Measurements from ENCODE around the gene RAB40C. TPM values are rescaled to one million over a fixed set of nuclear protein-coding genes. Genes with fewer than 3 reads are reported as not detected.

The RAB40C gene
- total RNA-seq, 2 experiments from 2014 or later, result 13.3 to 14.0 TPM

DNA sequence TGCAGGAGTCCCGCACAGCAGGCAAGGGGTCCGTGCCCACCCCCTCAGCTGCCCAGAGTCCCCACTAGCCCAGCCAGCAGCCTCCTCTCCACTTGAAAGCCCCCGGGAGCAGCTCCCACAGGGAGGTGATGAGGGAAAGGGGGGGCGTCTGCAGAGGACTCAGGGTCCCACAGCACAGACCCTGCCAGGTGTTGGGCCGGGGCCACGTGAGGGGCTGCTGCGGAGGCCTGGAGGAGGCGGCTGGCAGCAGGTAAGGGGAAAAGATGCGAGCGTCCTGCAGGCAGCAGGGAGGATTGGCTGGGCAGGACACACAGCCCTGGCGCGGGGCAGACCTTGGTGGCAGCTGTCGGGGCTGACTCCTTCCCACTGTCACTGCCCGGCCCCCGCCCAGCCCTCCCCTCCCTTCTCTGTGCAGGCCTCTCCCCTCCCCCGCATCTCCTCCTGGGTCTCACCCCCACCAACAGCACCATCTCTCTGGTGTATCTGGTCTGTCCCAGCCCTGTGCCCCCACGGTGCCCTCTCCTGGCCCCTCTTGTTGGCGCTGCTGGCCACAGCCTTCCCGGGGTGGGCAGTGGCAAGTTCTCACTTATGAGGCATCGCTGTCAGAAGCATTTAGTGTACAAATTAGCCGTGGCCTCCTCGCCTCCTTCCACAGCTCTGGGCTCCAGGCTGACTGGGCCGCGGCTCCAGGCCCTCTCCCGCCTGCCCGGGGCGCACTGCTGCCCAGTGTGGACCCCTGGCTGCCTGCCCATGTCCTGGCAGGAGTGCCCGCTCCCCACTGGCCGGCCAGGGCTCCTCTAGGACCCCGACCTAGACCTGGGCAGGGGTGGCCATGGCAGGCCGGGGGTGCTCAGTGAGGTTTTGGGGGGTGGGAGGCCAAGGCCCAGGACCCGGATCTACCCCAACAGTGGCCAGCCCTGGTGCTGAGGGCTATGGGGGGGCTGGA lies 34.1 kb upstream of the RAB40C start:
- peaks cover 8% of the 10 kb centered on the region for H3K27me3 Mint-ChIP-seq
- DNase-seq, result no peak
- CTCF ChIA-PET, result no interaction called here
- no peaks in the 10 kb centered on the region for H3K4me1 Mint-ChIP-seq
- no peaks in the 10 kb centered on the region for H3K36me3 Mint-ChIP-seq
- no peak overlapping the region for H3K27ac Mint-ChIP-seq
- H3K4me3 Mint-ChIP-seq, result no peak overlapping the region
- no peaks in the 10 kb centered on the region for H3K9me3 Mint-ChIP-seq (ENCODE audit: low read depth)
- no peak for ATAC-seq

DNA sequence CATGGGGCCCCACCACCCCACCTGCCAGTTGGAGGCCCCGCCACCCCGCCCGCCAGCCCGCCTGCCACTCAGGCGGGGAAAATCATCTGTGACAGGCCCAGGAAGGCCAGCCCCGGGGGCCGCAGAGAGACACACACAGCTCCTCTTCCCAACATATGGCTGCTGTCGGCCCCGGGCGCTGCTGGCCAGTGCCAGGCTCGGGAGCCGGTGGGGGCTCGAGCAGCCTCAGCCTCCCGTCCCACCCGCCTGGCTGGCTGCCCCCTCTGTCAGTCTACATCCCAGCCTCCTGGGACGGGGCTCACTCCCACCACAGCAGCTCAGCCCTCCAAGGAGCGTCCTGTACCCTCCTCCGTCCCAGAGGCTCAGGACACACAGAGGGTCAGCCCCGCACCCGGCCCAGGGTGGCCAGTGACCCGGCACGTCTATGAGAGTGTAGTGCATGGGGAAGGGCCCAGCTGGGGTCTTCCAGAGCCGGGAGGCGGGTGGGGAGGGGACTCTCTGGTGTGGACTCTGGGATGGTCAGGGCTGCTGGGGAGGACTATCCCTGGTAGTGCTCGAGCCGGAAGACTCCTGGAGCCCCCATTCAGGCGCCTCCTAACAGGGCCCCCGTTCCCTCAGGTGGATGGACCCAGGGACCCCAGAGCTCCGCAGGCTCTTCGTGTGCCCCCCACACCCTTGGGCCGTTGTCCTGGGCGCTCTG lies 33.2 kb upstream of the RAB40C start:
- DNase-seq (no peak), ATAC-seq (no peak)
- no peaks in the 10 kb centered on the region for H3K9me3 Mint-ChIP-seq (ENCODE audit: low read depth)
- no peaks in the 10 kb centered on the region for H3K4me1 Mint-ChIP-seq
- H3K36me3 Mint-ChIP-seq, result no peaks in the 10 kb centered on the region
- H3K4me3 Mint-ChIP-seq, result no peak overlapping the region
- H3K27ac Mint-ChIP-seq, result no peak overlapping the region
- H3K27me3 Mint-ChIP-seq, result peaks cover 13% of the 10 kb centered on the region
- CTCF ChIA-PET, result no interaction called here

DNA sequence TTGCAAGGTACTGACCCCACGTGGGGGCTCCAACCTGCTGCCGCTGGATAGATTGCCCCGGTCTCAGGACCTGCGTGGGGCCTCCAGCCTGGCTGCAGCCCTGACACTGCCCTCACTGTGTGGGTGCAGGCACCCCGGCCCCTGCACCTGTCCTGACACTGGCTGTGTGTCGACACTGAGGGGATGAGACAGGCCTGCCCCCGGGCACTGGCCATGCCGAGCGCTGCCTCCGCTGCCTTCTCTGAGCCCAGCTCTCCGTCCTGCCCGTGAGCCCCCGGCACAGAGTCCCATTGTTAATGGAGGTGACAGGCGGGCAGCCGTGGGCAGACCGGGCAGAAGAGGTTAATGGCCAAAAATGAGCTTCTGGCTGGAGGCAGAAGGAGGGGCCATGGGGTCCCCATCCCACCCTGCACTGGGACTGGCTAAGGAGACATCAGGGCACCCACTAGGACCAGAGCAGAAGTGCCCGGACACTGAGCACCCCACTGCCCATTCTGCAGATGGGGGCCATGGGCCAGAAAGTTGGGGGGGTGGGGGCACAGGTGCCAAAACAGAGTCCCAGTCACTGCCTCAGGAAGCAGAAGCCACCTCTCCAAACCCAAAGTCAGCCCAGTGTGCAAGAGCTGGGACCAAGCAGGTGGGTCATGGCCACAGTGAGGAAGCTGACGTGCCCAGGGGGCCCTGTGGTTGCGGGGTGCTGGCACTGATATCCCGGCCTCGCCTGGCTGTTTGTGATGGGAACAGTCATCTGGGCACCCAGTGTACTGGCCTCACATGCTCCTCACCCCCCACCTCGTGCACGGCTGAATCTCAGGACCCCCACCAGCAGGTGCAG lies 32.2 kb upstream of the RAB40C start:
- CTCF ChIA-PET, result interaction anchor here (1.3 kb wide), 1 partner anchor 13 kb away, joined by 5 read pairs; no protein-coding TSS in a partner anchor

DNA sequence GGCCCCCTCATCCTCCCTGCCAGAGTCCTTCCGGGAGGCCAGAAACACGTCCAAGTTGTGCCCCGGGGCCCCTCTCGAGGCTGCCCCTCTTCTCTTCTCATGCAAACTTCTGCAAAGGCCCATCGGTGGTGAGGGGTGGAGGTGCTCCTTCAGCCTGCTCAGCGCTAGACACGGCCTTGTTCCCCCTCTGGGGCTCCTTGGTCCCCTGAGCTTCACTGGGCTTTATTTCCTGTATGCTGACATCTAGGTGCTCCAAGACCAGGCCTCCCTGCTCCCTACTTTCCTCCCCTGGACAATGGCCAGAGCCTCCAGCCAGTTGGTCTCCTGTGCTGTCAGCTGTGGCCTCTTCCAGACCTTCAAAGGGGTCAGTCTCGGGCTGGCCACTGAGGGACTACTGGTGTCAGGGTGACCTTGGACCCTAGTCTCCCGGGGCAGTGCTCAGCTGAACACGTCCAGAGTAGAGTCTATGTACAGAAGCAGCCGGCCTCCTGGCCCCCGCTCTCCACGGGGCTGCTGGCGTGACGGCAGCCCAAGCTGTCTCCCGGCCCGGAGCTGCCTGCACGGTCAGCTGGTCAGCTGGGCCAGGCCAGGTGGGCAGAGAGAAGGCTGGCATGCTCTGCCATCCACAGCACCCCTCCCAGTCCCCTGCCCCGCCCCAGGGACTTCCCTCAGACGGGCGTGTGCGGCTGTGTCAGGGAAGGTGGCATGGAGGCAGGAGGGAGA lies 31.4 kb upstream of the RAB40C start:
- Mint-ChIP-seq H3K27ac (no peak overlapping the region), H3K4me3 (no peak overlapping the region), H3K4me1 (no peaks in the 10 kb centered on the region), H3K36me3 (no peaks in the 10 kb centered on the region), H3K9me3 (ENCODE audit: low read depth) (no peaks in the 10 kb centered on the region), H3K27me3 (peaks cover 17% of the 10 kb centered on the region)
- ATAC-seq (no peak), DNase-seq (no peak)
- CTCF ChIA-PET, result interaction anchor here (1.3 kb wide), 1 partner anchor 12 kb away, joined by 5 read pairs; no protein-coding TSS in a partner anchor

More for the DNA sequence above, 32.2 kb upstream of the RAB40C start:
- no peaks in the 10 kb centered on the region for H3K36me3 Mint-ChIP-seq
- no peak for DNase-seq
- no peaks in the 10 kb centered on the region for H3K4me1 Mint-ChIP-seq
- no peaks in the 10 kb centered on the region for H3K9me3 Mint-ChIP-seq (ENCODE audit: low read depth)
- ATAC-seq, result no peak
- H3K4me3 Mint-ChIP-seq, result no peak overlapping the region
- H3K27me3 Mint-ChIP-seq, result peaks cover 17% of the 10 kb centered on the region
- no peak overlapping the region for H3K27ac Mint-ChIP-seq

DNA sequence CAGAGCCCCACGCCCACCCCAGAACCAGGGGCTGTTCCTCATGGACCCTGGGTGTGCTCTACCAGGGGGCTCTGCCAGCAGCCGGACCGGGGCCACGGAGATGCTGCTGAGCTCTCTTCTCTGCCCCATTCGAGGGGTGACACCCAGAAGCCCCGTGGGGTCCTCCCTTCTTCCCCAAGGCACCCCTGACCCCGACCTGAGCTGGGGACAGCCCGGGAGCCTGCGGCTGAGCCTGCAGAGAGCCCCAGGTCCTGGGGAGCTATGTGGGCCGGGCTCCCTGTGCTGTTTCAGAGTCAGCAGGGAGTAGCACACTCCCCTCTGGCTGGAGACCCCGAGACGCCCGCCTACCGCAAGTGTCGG lies 30.9 kb upstream of the RAB40C start:
- Mint-ChIP-seq H3K27ac (no peak overlapping the region), H3K36me3 (no peaks in the 10 kb centered on the region), H3K4me3 (no peak overlapping the region), H3K9me3 (ENCODE audit: low read depth) (no peaks in the 10 kb centered on the region), H3K4me1 (no peaks in the 10 kb centered on the region), H3K27me3 (peaks cover 17% of the 10 kb centered on the region)
- DNase-seq (no peak), ATAC-seq (no peak)
- CTCF ChIA-PET, result interaction anchor here (1.3 kb wide), 1 partner anchor 12 kb away, joined by 5 read pairs; no protein-coding TSS in a partner anchor

DNA sequence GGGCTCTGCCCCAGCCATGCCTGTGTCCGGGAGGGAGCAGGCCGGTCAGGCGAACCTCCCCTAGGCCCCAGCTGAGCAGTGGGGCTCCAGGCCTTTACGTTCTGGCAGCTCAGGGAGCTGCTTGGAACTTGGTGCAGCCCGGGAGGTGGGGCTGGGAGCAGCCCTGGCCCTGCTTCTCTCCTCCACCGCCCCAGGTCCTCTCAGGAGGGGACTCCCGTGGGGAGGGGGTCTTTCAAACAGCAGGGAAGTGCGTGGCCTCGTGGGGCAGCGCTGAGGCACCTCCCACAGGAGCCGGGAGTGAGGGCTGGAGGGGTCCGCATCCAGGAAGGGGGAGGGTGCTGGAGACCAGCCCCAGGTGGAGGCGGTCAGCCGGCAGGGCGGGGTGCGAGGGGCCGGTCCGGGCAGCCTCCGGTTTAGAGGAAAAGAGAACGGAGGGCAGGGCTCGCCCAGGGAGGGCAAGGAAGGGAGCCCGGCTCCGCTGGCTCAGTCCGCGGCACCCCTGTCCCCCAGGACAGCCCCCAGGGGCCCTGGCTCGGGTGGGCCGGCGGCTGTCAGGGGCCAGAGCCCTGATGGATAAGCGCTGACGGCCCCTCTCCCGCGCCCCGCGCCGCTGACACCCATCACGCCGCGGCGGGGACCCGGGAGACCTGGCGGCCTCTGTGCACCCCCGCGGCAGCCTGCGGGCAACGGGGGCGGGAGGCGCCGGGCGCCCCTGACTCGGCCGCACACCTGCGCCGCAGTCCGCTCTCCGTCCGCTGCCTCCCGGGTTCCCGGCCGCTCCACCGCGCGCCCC lies 30.3 kb upstream of the RAB40C start:
- ATAC-seq, result no peak
- H3K4me3 Mint-ChIP-seq, result no peak overlapping the region
- H3K27me3 Mint-ChIP-seq, result peaks cover 17% of the 10 kb centered on the region

DNA sequence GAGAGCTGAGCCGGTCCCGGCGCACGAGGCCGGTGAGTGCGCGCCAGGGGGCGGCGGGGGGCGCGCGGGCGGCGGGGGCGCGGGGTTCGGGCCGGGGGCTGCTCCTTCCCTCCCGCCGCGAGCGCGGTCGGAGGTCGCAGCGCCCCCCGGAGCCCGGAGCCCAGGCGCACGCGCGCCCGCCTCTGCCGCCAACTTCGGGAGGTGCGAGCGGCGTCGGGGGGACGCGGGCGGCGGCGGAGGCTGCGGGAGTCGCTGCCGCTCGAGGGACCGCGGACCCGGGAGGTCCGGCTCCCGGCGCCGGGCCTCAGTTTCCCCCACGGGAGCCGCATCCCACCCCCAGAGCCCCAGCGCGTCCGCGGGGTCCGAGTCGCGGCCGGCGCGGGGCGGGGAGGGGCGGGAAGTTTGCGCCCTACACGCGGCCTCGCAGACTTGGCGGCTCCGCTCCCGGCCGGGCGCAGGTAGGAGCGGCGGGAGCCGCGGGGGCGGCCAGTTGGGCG lies 29.6 kb upstream of the RAB40C start, which contains the start of gene PRR35:
TSS of gene PRR35 (plus strand) at position 191 of the 497 bp plus-strand sequence. CDS start 2,901 bp downstream, outside the sequence.
- ATAC-seq (no peak), DNase-seq (no peak)
- Mint-ChIP-seq H3K27me3 (peaks cover 17% of the 10 kb centered on the region), H3K4me3 (no peak within 1 kb of the TSS), H3K27ac (no peak within 1 kb of the TSS), H3K9me3 (ENCODE audit: low read depth) (no peaks in the 10 kb centered on the region), H3K36me3 (no peaks in the 10 kb centered on the region), H3K4me1 (no peaks in the 10 kb centered on the region)
- CTCF ChIA-PET, result no interaction called here

More for the DNA sequence above, 30.3 kb upstream of the RAB40C start:
- H3K4me1 Mint-ChIP-seq, result no peaks in the 10 kb centered on the region
- H3K36me3 Mint-ChIP-seq, result no peaks in the 10 kb centered on the region
- no peaks in the 10 kb centered on the region for H3K9me3 Mint-ChIP-seq (ENCODE audit: low read depth)
- no peak overlapping the region for H3K27ac Mint-ChIP-seq
- CTCF ChIA-PET, result interaction anchor here (1.3 kb wide), 1 partner anchor 11 kb away, joined by 5 read pairs; no protein-coding TSS in a partner anchor
- DNase-seq, result no peak

DNA sequence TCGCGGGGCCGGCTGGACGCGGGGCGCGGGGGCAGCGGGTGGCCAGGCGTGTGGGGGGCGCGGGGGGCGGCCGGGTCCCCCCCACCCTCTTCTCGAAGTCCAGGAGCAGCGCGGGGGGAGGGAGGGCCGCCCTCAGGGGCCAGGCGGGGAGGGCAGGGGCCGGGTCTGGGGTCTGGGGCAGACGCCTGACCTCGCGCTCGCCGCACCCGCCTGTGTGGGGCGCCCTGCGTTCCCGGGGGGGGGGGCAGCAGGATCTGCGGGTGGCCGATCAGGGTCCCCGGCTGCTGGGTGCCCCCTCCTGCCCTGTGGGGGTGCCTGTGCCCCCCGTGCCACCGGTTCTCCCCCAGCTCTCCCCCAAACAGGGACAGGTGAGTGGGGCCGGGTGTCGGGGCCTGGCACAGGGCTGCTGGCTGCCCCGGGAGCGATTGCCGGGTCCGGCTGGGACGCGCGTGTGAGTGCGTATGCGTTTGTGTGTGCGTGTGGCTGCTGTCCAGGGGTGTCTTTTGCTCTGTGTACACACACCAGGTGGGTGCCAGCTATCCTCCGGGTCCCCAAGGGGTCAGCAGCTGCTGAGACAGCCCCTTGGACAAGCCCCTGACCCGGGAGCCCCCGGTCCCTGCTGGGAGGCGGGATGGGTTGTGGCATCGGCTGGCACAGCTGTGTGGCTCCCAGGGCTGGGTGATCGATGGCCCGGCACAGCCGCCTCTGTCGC lies 29.0 kb upstream of the RAB40C start:
- Mint-ChIP-seq H3K4me1 (no peaks in the 10 kb centered on the region), H3K36me3 (no peaks in the 10 kb centered on the region), H3K9me3 (ENCODE audit: low read depth) (no peaks in the 10 kb centered on the region), H3K4me3 (no peak overlapping the region), H3K27me3 (peaks cover 17% of the 10 kb centered on the region), H3K27ac (no peak overlapping the region)
- ATAC-seq (no peak), DNase-seq (no peak)
- CTCF ChIA-PET, result no interaction called here

DNA sequence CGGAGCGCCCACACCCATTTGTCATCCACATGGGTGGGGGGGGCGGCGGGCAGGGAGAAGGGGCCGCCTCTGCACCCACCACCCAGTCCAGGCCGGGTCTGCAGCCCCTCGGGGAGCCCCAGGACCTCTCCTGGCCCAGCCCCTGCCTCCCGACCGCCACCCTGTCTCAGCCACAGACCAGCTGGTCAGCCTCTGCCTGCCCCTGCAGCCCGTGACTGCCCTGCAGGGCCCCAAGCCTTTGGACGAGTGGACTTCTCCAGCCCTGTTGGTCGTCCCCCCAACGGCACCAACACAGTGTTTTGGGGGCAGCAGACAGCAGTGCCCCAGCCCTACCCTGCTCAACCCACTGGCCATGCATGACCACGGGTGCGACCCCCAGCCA lies 28.5 kb upstream of the RAB40C start:
- Mint-ChIP-seq H3K4me1 (peaks cover under 1% of the 10 kb centered on the region), H3K9me3 (ENCODE audit: low read depth) (no peaks in the 10 kb centered on the region), H3K27ac (no peak overlapping the region), H3K36me3 (no peaks in the 10 kb centered on the region), H3K27me3 (peaks cover 17% of the 10 kb centered on the region), H3K4me3 (no peak overlapping the region)
- CTCF ChIA-PET, result no interaction called here
- DNase-seq, result no peak
- ATAC-seq, result no peak

DNA sequence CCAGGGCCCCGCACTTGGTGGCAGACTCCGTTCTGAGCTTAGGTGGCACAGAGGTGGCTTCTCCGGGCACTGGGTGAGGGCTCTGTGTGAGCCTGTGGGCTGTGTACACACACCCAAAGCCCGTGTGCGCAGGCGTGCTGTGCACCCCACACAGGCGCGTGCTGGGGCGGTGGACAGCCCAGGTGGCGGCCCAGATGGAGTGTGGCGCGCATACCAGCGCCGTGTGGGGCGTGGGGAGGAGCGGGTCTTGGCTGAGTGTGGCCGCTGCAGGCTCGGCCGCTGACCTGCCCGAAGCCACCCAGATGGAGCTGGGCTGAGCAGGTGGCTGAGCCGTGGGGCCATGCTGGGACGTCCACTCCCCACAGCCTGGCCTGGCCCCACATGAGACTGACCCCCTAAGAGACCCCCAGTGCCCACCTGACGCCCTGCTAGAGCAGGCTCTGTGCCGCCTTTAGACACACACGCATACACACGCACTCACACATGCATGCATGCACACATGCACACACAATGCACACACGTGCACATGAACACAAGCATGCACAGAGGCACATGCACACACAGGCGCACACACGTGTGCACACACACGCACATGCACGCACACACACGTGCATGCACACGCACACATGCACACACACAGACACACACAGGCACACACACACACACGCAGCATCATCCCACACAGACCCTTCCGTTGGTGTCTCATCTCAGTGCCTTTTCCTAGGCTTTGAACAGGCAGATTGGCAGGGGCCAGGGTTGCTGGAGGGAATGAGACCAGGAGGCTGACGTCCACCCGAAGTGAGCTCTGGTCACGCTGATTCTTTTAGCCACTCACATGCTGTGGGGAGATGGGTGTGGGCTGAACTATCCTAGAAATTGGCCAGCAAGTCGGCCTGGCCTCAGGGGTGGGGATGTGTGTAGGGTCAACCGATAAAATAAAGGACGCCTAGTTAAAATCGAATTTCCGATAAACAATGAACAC lies 27.6 kb upstream of the RAB40C start:
- no peak overlapping the region for H3K4me3 Mint-ChIP-seq
- CTCF ChIA-PET, result no interaction called here
- H3K36me3 Mint-ChIP-seq, result no peaks in the 10 kb centered on the region
- no peak overlapping the region for H3K27ac Mint-ChIP-seq
- H3K27me3 Mint-ChIP-seq, result peaks cover 17% of the 10 kb centered on the region
- H3K4me1 Mint-ChIP-seq, result peaks cover 7% of the 10 kb centered on the region
- H3K9me3 Mint-ChIP-seq (ENCODE audit: low read depth), result no peaks in the 10 kb centered on the region
- no peak for ATAC-seq
- no peak for DNase-seq

Data from activated CD8-positive, alpha-beta memory T cell treated with anti-CD3 and anti-CD28 coated beads, Interleukin-2, amount 10 ng/mL, durations not matched to agents 7 days and 5 days (primary cell).